H1 (cell line): ENCODE measurements around the gene ZFP1. TPM values are rescaled to one million over a fixed set of nuclear protein-coding genes. Genes with fewer than 3 reads are reported as not detected.

Experiments used
- polyA plus RNA-seq, 7 experiments: library from polyadenylated mRNA; depleted of rRNA in 3 of 7; stranded (reverse) in 5 of 7; unstranded in 2 of 7; fragments of >200 nt in 5 of 7; fragments of 200-250 nt in 2 of 7; gene quantifications; 1 replicate in 5 of 7; 2 replicates in 1 of 7; 4 replicates in 1 of 7; pipeline versions ENCODE4 v1.2.1 to v1.2.3, GENCODE V29; 2011 to 2013; ENCODE audit warnings: missing spikeins in 2 of 7, mixed read lengths in 2 of 7
- total RNA-seq: library from RNA; stranded (reverse); fragmentation: NEBNext Ultra II Directional; extraction: Animal tissue kit (Norgen Biotek cat#: 25700); gene quantifications from 2 replicates; pipeline ENCODE4 v1.2.1, GENCODE V29; 2021

Gene ZFP1
- total and polyA plus RNA-seq, 2 of the 8 experiments (the other 6 are each of a cell fraction or from before 2014, with no cell fraction given): 4.0 to 11.2 TPM

Other genes with a start within 250 kb of the ZFP1 start
- 107 and 124 TPM in 2 replicates for gene WDR59, start 163.4 kb upstream of the ZFP1 start, total RNA-seq
- gene WDR59, start 163.4 kb upstream of the ZFP1 start, polyA plus RNA-seq (2011; rRNA removed): 84.2 and 106 TPM in 2 replicates
- 48.0 and 52.9 TPM in 2 replicates for gene ZNRF1, start 149.5 kb upstream of the ZFP1 start, total RNA-seq
- gene ZNRF1, start 149.5 kb upstream of the ZFP1 start, polyA plus RNA-seq (2011; rRNA removed): 33.5 and 42.5 TPM in 2 replicates
- gene LDHD, start 31.7 kb upstream of the ZFP1 start, total RNA-seq: 14.7 and 14.9 TPM in 2 replicates
- gene LDHD, start 31.7 kb upstream of the ZFP1 start, polyA plus RNA-seq (2011; rRNA removed): 18.2 and 43.1 TPM in 2 replicates
- gene CTRB2, start 58.6 kb downstream of the ZFP1 start, total RNA-seq: not detected in 2 replicates
- gene CTRB2, start 58.6 kb downstream of the ZFP1 start, polyA plus RNA-seq (2011; rRNA removed): not detected in 2 replicates
- not detected in 2 replicates for gene CTRB1, start 70.5 kb downstream of the ZFP1 start, total RNA-seq
- gene CTRB1, start 70.5 kb downstream of the ZFP1 start, polyA plus RNA-seq (2011; rRNA removed): not detected in 2 replicates
- 103 and 105 TPM in 2 replicates for gene BCAR1, start 103.1 kb downstream of the ZFP1 start, total RNA-seq
- 59.8 and 93.8 TPM in 2 replicates for gene BCAR1, start 103.1 kb downstream of the ZFP1 start, polyA plus RNA-seq (2011; rRNA removed)